Endothelial cell of umbilical vein (primary cell): ENCODE results near the gene AK8. TPM values are rescaled to one million over a fixed set of nuclear protein-coding genes. Genes with fewer than 3 reads are reported as not detected.

Experiments used
- BruUV-seq: library from RNA; stranded (reverse); fragments of 400-500 nt; replicated peaks from 2 replicates; lab custom pipeline; 2021; lab: Mats Ljungman, UMichigan
- CTCF ChIA-PET: fragments of 300-600, 350-600 bp; sonication (Branson Sonifier 250); formaldehyde crosslinking; loops from one replicate; lab custom pipeline; 2021; ENCODE audit warnings: antibody characterized with exemption, inconsistent platforms; lab: Charles Lee
- POLR2A ChIA-PET: fragments of 300-600, 350-600 bp; sonication (Branson Sonifier 250); formaldehyde crosslinking; loops from one replicate; lab custom pipeline; 2021; ENCODE audit warnings: antibody characterized with exemption, inconsistent platforms; lab: Charles Lee
- DNase-seq: peaks from one replicate; pipeline ENCODE4 v3.0.0-alpha.2; 2011; ENCODE audit warnings: low read depth, low spot score
- FAIRE-seq: peaks from 2 replicates; lab custom pipeline; 2011; peaks lifted over from hg19 to GRCh38; lab: Jason Lieb, UNC
- H2AFZ ChIP-seq: 2 replicates; pipeline ENCODE4 v1.6.0; 2012; ENCODE audit warnings: low read depth, low read length, control low read depth, inconsistent platforms
- H3K27ac ChIP-seq: 2 replicates; pipeline ENCODE4 v1.5.1; 2011; ENCODE audit warnings: low read depth, mild to moderate bottlenecking, control low read depth, low read length, moderate library complexity; ENCODE audit not compliant: insufficient read depth
- H3K27me3 ChIP-seq, 2 experiments: 2 replicates each; pipeline versions ENCODE4 v1.6.0 to v1.6.1; 2011; ENCODE audit warnings: low read length in 2 of 2, mixed read lengths in 1 of 2; ENCODE audit not compliant: control insufficient read depth in 2 of 2, insufficient read depth in 2 of 2
- H3K36me3 ChIP-seq, 2 experiments: 2 replicates in 1 of 2; 3 replicates in 1 of 2; pipeline ENCODE4 v1.5.1; 2011; ENCODE audit warnings: low read length in 2 of 2, mild to moderate bottlenecking in 1 of 2, moderate library complexity in 1 of 2; ENCODE audit not compliant: control insufficient read depth in 2 of 2, insufficient read depth in 2 of 2; ENCODE audit errors: extremely low read depth in 1 of 2
- H3K4me1 ChIP-seq: 3 replicates; pipeline ENCODE4 v1.5.1; 2011; ENCODE audit warnings: mild to moderate bottlenecking, low read length; ENCODE audit not compliant: control insufficient read depth, insufficient read depth; ENCODE audit errors: extremely low read depth
- H3K4me2 ChIP-seq: 2 replicates; pipeline ENCODE4 v1.6.1; 2011; ENCODE audit warnings: low read length, control low read depth, mixed read lengths; ENCODE audit not compliant: insufficient read depth
- H3K4me3 ChIP-seq, 3 experiments: fragments of 200-600 bp in 1 of 3; sonication (generic), shearing (Covaris generic) in 1 of 3; replicated peaks in 1 of 3; 2 replicates each; pipeline ENCODE4 v1.5.1; 2011 to 2016; ENCODE audit warnings: control low read depth in 3 of 3, low read length in 3 of 3, mild to moderate bottlenecking in 2 of 3, inconsistent platforms in 1 of 3, low read depth in 1 of 3, moderate library complexity in 1 of 3; ENCODE audit not compliant: insufficient read depth in 1 of 3
- H3K79me2 ChIP-seq: 2 replicates; pipeline ENCODE4 v1.6.0; 2012; ENCODE audit warnings: low read length, inconsistent platforms; ENCODE audit not compliant: control insufficient read depth, insufficient read depth
- H3K9ac ChIP-seq: replicated peaks from 2 replicates; pipeline ENCODE3; 2011; ENCODE audit warnings: low read length, control low read depth; ENCODE audit not compliant: insufficient read depth; ENCODE audit errors: extremely low read depth
- H3K9me1 ChIP-seq: replicated peaks from 3 replicates; pipeline ENCODE4 v1.6.0; 2011; ENCODE audit warnings: mild to moderate bottlenecking, low read length; ENCODE audit not compliant: control insufficient read depth, insufficient read depth; ENCODE audit errors: extremely low read depth
- H3K9me3 ChIP-seq: replicated peaks from 2 replicates; pipeline ENCODE4 v1.5.1; 2012; ENCODE audit warnings: low read length, inconsistent platforms; ENCODE audit not compliant: control insufficient read depth, insufficient read depth
- H4K20me1 ChIP-seq: replicated peaks from 2 replicates; pipeline ENCODE3; 2011; ENCODE audit warnings: mild to moderate bottlenecking, low read length; ENCODE audit not compliant: control insufficient read depth, insufficient read depth; ENCODE audit errors: extremely low read depth
- EZH2 ChIP-seq: IDR thresholded peaks from 2 replicates; pipeline ENCODE4 v1.6.1; 2012; ENCODE audit warnings: borderline replicate concordance, low read depth, mild to moderate bottlenecking, moderate library complexity, low read length, inconsistent platforms; ENCODE audit not compliant: severe bottlenecking
- FOS ChIP-seq: IDR thresholded peaks from 2 replicates; pipeline ENCODE4 v1.6.1; 2011; ENCODE audit warnings: mild to moderate bottlenecking, low read length, moderate library complexity, borderline replicate concordance; ENCODE audit not compliant: insufficient read depth
- GATA2 ChIP-seq: IDR thresholded peaks from 2 replicates; pipeline ENCODE4 v1.7.0; 2011; ENCODE audit warnings: low read depth, mild to moderate bottlenecking, moderate library complexity, mixed read lengths, low read length; ENCODE audit not compliant: insufficient read length, insufficient read depth
- JUN ChIP-seq: IDR thresholded peaks from 2 replicates; pipeline ENCODE4 v1.6.1; 2011; ENCODE audit warnings: borderline replicate concordance, low read depth; ENCODE audit not compliant: insufficient read length, insufficient read depth
- MAX ChIP-seq: IDR thresholded peaks from 2 replicates; pipeline ENCODE4 v1.6.1; 2011; ENCODE audit not compliant: insufficient read depth, insufficient read length
- MYC ChIP-seq: IDR thresholded peaks from one replicate; pipeline ENCODE4 v1.6.1; 2011; ENCODE audit warnings: mild to moderate bottlenecking, low read depth, low read length
- POLR2A ChIP-seq: IDR thresholded peaks from 2 replicates; pipeline ENCODE4 v1.6.1; 2012; ENCODE audit warnings: low read depth, mild to moderate bottlenecking, control low read depth, low read length
- POLR2AphosphoS5 ChIP-seq: IDR thresholded peaks from 2 replicates; pipeline ENCODE4 v1.6.1; 2012; ENCODE audit warnings: low read depth, mild to moderate bottlenecking, control low read depth, low read length, moderate library complexity; ENCODE audit not compliant: insufficient read depth
- dilution Hi-C: fragments of 300-500 bp; cut with MboI; formaldehyde crosslinking; loops from one replicate; pipeline ENCODE4 v1.15.0; 2019; ENCODE audit warnings: low sequenced_read_pairs; ENCODE audit not compliant: extremely low pct_ligation_motif_present
- intact Hi-C: fragments of 100-400 bp; cut with micrococcal nuclease; formaldehyde crosslinking; loops from one replicate; pipeline ENCODE4 v1.10.0; 2022
- polyA plus RNA-seq, 4 experiments: library from polyadenylated mRNA; depleted of rRNA in 3 of 4; stranded (reverse) in 3 of 4; unstranded in 1 of 4; fragments of >200 nt; gene quantifications; 2 replicates each; pipeline versions ENCODE4 v1.2.1 to v1.2.3, GENCODE V29; 2011 to 2012; ENCODE audit warnings: missing spikeins in 1 of 4
- total RNA-seq: library from RNA; stranded (reverse); gene quantifications from 2 replicates; pipeline ENCODE4 v1.2.3, GENCODE V29; 2021
- TF ChIP-seq, protein P1 (sequence below), 2 donors: IDR thresholded peaks; 1 replicate in 1 of 2; 2 replicates in 1 of 2; pipeline ENCODE4 v1.5.1; 2011; ENCODE audit warnings: low read length in 2 of 2, mild to moderate bottlenecking in 2 of 2, moderate library complexity in 2 of 2, control low read depth in 1 of 2, inconsistent platforms in 1 of 2, low read depth in 1 of 2; ENCODE audit not compliant: insufficient read depth in 1 of 2; ENCODE audit errors: extremely low read depth in 1 of 2

Gene AK8
- total and polyA plus RNA-seq, 2 donors (not counting 3 experiments of a cell fraction or from before 2014, with no cell fraction given): 0.06 TPM; not detected in 1

- H3K4me3 ChIP-seq: no peak overlapping the region
- no peak overlapping the region for H3K4me2 ChIP-seq
- FAIRE-seq (no peak), DNase-seq (no peak)
- no peaks in the 10 kb centered on the region for H3K36me3 ChIP-seq
- intact Hi-C loops: no loop called here
- POLR2A ChIA-PET: no interaction called here
- no peaks in the 10 kb centered on the region for H3K4me1 ChIP-seq
- dilution Hi-C loops: no loop called here
- BruUV-seq: no TSS peak
- H3K79me2 ChIP-seq: no peaks in the 10 kb centered on the region
- no peaks in the 10 kb centered on the region for H3K9me1 ChIP-seq
- no peaks in the 10 kb centered on the region for H4K20me1 ChIP-seq
- CTCF ChIA-PET: interaction anchor here (1.3 to 1.8 kb wide), 3 partner anchors 28 to 90 kb away, joined by 3 to 15 read pairs (median 5); no protein-coding TSS in a partner anchor
- peaks cover 12 to 16% of the 10 kb centered on the region in 2 experiments for H3K27me3 ChIP-seq
- no peak overlapping the region for H3K9ac ChIP-seq
- TF ChIP-seq JUN (no peak), POLR2A (no peak), POLR2AphosphoS5 (no peak), MAX (no peak)
- no peaks in the 10 kb centered on the region for H3K9me3 ChIP-seq
- H3K27ac ChIP-seq: no peak overlapping the region
- no peak overlapping the region for H2AFZ ChIP-seq
Observed at GRCh38 chr9:132811985-132812384, 66.1 kb downstream of the AK8 start.

DNA sequence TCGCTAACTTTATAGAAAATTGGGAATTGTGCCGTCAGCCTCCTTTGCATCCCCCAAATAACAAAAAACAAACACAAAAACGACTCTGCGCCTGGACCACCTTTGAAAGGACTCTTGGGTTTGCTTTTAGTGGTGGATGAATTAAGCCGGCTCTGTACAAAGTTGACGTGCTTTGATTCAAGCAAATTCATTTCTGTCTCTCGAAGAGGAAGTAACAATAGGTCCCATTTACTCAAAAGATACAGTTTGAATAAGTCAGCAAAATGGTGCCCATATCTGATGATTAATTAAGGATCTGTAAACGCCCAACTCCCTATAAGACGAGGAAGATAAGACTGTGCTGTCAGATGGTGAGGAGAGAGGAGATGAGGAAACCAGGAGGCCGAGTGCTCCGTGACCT is 67.8 kb downstream of the AK8 start:
- no peak overlapping the region for H3K4me2 ChIP-seq
- FAIRE-seq: no peak
- dilution Hi-C loops (no loop called here), intact Hi-C loops (no loop called here)
- H3K27me3 ChIP-seq: peaks cover 5 to 11% of the 10 kb centered on the region in 2 experiments
- no peak for DNase-seq
- no peak overlapping the region for H2AFZ ChIP-seq
- H4K20me1 ChIP-seq: no peaks in the 10 kb centered on the region
- no peak overlapping the region for H3K9ac ChIP-seq
- no TSS peak for BruUV-seq
- H3K9me3 ChIP-seq: no peaks in the 10 kb centered on the region
- H3K36me3 ChIP-seq: no peaks in the 10 kb centered on the region
- no peak overlapping the region for H3K27ac ChIP-seq
- POLR2A ChIA-PET: no interaction called here
- H3K9me1 ChIP-seq: no peaks in the 10 kb centered on the region
- CTCF ChIA-PET: interaction anchor here (0.7 kb wide), 1 partner anchor 9 kb away, joined by 4 read pairs; no protein-coding TSS in a partner anchor
- no peak for TF ChIP-seq POLR2AphosphoS5
- TF ChIP-seq MAX: no peak
- TF ChIP-seq, protein P1, sequence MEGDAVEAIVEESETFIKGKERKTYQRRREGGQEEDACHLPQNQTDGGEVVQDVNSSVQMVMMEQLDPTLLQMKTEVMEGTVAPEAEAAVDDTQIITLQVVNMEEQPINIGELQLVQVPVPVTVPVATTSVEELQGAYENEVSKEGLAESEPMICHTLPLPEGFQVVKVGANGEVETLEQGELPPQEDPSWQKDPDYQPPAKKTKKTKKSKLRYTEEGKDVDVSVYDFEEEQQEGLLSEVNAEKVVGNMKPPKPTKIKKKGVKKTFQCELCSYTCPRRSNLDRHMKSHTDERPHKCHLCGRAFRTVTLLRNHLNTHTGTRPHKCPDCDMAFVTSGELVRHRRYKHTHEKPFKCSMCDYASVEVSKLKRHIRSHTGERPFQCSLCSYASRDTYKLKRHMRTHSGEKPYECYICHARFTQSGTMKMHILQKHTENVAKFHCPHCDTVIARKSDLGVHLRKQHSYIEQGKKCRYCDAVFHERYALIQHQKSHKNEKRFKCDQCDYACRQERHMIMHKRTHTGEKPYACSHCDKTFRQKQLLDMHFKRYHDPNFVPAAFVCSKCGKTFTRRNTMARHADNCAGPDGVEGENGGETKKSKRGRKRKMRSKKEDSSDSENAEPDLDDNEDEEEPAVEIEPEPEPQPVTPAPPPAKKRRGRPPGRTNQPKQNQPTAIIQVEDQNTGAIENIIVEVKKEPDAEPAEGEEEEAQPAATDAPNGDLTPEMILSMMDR (IDR thresholded peaks at IDR 0.05; ENCODE audit: extremely low read depth in 1 of 2, insufficient read depth in 1 of 2, low read depth in 1 of 2, low read length in 2 of 2): no peak
- no peak for TF ChIP-seq FOS
- no peak for TF ChIP-seq GATA2
- TF ChIP-seq POLR2A: no peak
- no peak for TF ChIP-seq EZH2
- no peak for TF ChIP-seq MYC
- no peak for TF ChIP-seq JUN
- H3K4me1 ChIP-seq: no peaks in the 10 kb centered on the region
- H3K79me2 ChIP-seq: no peaks in the 10 kb centered on the region
- H3K4me3 ChIP-seq: no peak overlapping the region
